HEK293T (cell line): Measurements from ENCODE around the gene PGAP1.

Experiments
- CTCF ChIA-PET: fragments of 350-600 bp; formaldehyde crosslinking; extraction: SDS; loops from one replicate; lab custom pipeline; 2021; ENCODE audit warnings: antibody characterized with exemption, inconsistent platforms; lab: Yijun Ruan, JAX
- POLR2A ChIA-PET: fragments of 350-600 bp; formaldehyde crosslinking; extraction: SDS; loops from one replicate; lab custom pipeline; 2020; ENCODE audit warnings: antibody characterized with exemption, inconsistent platforms; lab: Yijun Ruan, JAX
- DNase-seq: peaks from one replicate; pipeline ENCODE4 v3.0.0; 2012; ENCODE audit warnings: mixed read lengths; ENCODE audit errors: extremely low spot score
- ARNT ChIP-seq: fragments of 450-650 bp; IDR thresholded peaks from 2 replicates; pipeline ENCODE4 v1.6.1; 2017; ENCODE audit warnings: mild to moderate bottlenecking
- BHLHE40 ChIP-seq: fragments of 450-650 bp; IDR thresholded peaks from 2 replicates; pipeline ENCODE4 v1.6.1; 2016; ENCODE audit warnings: mild to moderate bottlenecking, moderate library complexity, borderline replicate concordance
- CTBP1 ChIP-seq: fragments of 450-650 bp; IDR thresholded peaks from 2 replicates; pipeline ENCODE4 v1.6.1; 2016; ENCODE audit warnings: borderline replicate concordance
- ELF4 ChIP-seq: fragments of 450-650 bp; IDR thresholded peaks from 2 replicates; pipeline ENCODE4 v1.6.1; 2017; ENCODE audit warnings: antibody characterized with exemption
- FOXA1 ChIP-seq: fragments of 450-650 bp; IDR thresholded peaks from 2 replicates; pipeline ENCODE4 v1.6.1; 2016; ENCODE audit warnings: mild to moderate bottlenecking
- FOXK2 ChIP-seq: fragments of 450-650 bp; IDR thresholded peaks from 2 replicates; pipeline ENCODE4 v1.6.1; 2016; ENCODE audit warnings: mild to moderate bottlenecking
- FOXM1 ChIP-seq: fragments of 450-650 bp; IDR thresholded peaks from 2 replicates; pipeline ENCODE4 v1.6.1; 2017; ENCODE audit warnings: mild to moderate bottlenecking, borderline replicate concordance
- HDGF ChIP-seq: fragments of 450-650 bp; IDR thresholded peaks from 2 replicates; pipeline ENCODE4 v1.6.1; 2017; ENCODE audit warnings: antibody characterized with exemption, borderline replicate concordance
- L3MBTL2 ChIP-seq: fragments of 450-650 bp; conservative IDR thresholded peaks from 2 replicates; pipeline ENCODE4 v1.6.1; 2016; ENCODE audit warnings: mild to moderate bottlenecking
- LEF1 ChIP-seq: fragments of 450-650 bp; IDR thresholded peaks from 2 replicates; pipeline ENCODE4 v1.6.1; 2017; ENCODE audit warnings: mild to moderate bottlenecking, borderline replicate concordance
- NFRKB ChIP-seq: fragments of 450-650 bp; IDR thresholded peaks from 2 replicates; pipeline ENCODE4 v1.6.1; 2016; ENCODE audit warnings: mild to moderate bottlenecking, moderate library complexity
- PKNOX1 ChIP-seq: fragments of 450-650 bp; IDR thresholded peaks from 2 replicates; pipeline ENCODE4 v1.6.1; 2016
- SP1 ChIP-seq: fragments of 450-650 bp; IDR thresholded peaks from 2 replicates; pipeline ENCODE4 v1.6.1; 2017
- SUZ12 ChIP-seq: fragments of 450-650 bp; IDR thresholded peaks from 2 replicates; pipeline ENCODE4 v1.6.1; 2016; ENCODE audit warnings: mild to moderate bottlenecking
- TARDBP ChIP-seq: fragments of 450-650 bp; IDR thresholded peaks from 2 replicates; pipeline ENCODE4 v1.6.1; 2016
- ZNF384 ChIP-seq: fragments of 450-650 bp; IDR thresholded peaks from 2 replicates; pipeline ENCODE4 v1.6.1; 2016

PGAP1 gene

GRCh38 chr2:196875414-196875813 is 51.1 kb downstream of the PGAP1 start:
- DNase-seq: no peak
- ChIA-PET POLR2A (no interaction called here), CTCF (no interaction called here)
- TF ChIP-seq SUZ12: no peak
- TF ChIP-seq LEF1: no peak
- no peak for TF ChIP-seq ELF4
- TF ChIP-seq TARDBP: no peak
- no peak for TF ChIP-seq NFRKB
- no peak for TF ChIP-seq CTBP1
- no peak for TF ChIP-seq SP1
- TF ChIP-seq FOXA1: no peak
- TF ChIP-seq ARNT: no peak
- no peak for TF ChIP-seq BHLHE40
- TF ChIP-seq FOXM1: no peak
- no peak for TF ChIP-seq PKNOX1

GRCh38 chr2:196873511-196873910 is 53.0 kb downstream of the PGAP1 start:
- no peak for DNase-seq
- POLR2A ChIA-PET: no interaction called here
- CTCF ChIA-PET: no interaction called here
- TF ChIP-seq ELF4: no peak
- TF ChIP-seq CTBP1: no peak
- no peak for TF ChIP-seq LEF1
- TF ChIP-seq FOXM1: no peak
- TF ChIP-seq TARDBP: no peak
- no peak for TF ChIP-seq SUZ12
- no peak for TF ChIP-seq HDGF

GRCh38 chr2:196854629-196855028 is 71.9 kb downstream of the PGAP1 start:
- ChIA-PET POLR2A (no interaction called here), CTCF (no interaction called here)
- DNase-seq: no peak
- TF ChIP-seq HDGF (no peak), FOXM1 (no peak), L3MBTL2 (no peak), ELF4 (no peak), TARDBP (no peak)

- ChIA-PET POLR2A (no interaction called here), CTCF (no interaction called here)
- TF ChIP-seq ZNF384 (peak; percentile 63; the same call in 1 of the 2 replicates), CTBP1 (peak; percentile 52; the same call in 1 of the 2 replicates), PKNOX1 (peak; percentile 17; the same call in 1 of the 2 replicates), SUZ12 (no peak), FOXA1 (no peak)
- DNase-seq: peak; percentile 16
Observed at GRCh38 chr2:196853301-196854087, 73.0 kb downstream of the PGAP1 start.

- ChIA-PET CTCF (no interaction called here), POLR2A (no interaction called here)
- no peak for TF ChIP-seq ZNF384
- TF ChIP-seq SUZ12: no peak
- no peak for TF ChIP-seq FOXA1
- no peak for TF ChIP-seq NFRKB
- no peak for TF ChIP-seq L3MBTL2
- TF ChIP-seq CTBP1: no peak
- no peak for TF ChIP-seq LEF1
- no peak for TF ChIP-seq SP1
- TF ChIP-seq BHLHE40: no peak
- TF ChIP-seq TARDBP: no peak
- TF ChIP-seq FOXK2: no peak
- no peak for TF ChIP-seq HDGF
- TF ChIP-seq FOXM1: no peak
- no peak for TF ChIP-seq ELF4
- TF ChIP-seq PKNOX1: no peak
- no peak for DNase-seq
Observed at GRCh38 chr2:196851088-196851487, 75.4 kb downstream of the PGAP1 start.

- CTCF ChIA-PET: no interaction called here
- POLR2A ChIA-PET: no interaction called here
- peak; percentile 39 for DNase-seq
- TF ChIP-seq FOXK2 (no peak), CTBP1 (no peak), HDGF (no peak), TARDBP (no peak), PKNOX1 (no peak), SP1 (no peak), LEF1 (no peak), ARNT (no peak), FOXM1 (no peak), ELF4 (no peak), SUZ12 (no peak), L3MBTL2 (no peak), FOXA1 (no peak), NFRKB (no peak)
Observed at GRCh38 chr2:196849895-196850294, 76.6 kb downstream of the PGAP1 start.
